HG02884 (cell line): ENCODE measurements around the gene METTL25.

ENCODE experiments used
- ATAC-seq: cut with Tn5 transposase; IDR thresholded peaks from one replicate; pipeline ENCODE4 v1.9.1; 2021; ENCODE audit warnings: mild to moderate bottlenecking, moderate library complexity; ENCODE audit not compliant: unreplicated experiment

METTL25 gene

DNA sequence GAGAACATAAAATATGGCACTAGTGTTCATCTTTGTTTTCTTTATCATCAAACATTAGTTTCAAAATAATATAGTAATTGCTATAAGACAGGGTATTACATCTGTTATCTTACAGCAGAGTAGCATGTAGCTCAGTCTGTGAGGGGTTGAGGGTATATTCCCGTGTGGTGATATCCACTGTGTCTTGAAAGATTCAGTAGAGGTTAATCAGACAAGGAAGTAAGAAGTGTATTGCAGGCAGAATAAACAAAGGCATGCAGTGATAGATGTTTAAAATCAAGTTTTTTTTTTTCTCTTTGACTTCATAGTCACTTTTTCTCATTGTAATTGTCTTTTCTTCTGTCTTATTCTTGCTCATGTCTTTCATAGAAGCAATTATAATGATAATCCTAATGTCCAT is 48.3 kb downstream of the METTL25 start:
- no peak for ATAC-seq

DNA sequence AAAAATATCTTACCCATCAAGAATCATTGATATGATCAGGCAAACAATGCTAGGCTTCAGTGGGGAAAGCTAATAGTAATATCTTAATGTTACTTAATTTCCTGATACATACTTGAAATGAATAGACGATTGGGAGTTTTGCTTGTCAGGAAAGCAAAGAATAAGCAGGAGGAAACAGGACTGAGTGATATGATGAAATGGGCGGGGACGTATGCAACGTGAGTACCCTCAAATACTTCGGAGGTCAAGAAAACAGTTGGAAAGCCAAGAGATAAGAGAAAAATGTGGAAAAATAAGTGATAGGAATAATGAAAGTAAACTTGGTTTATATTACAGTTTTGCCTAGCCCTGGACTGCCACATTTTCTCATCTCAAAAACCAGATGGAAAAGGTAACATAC is 49.2 kb downstream of the METTL25 start:
- ATAC-seq = no peak

DNA sequence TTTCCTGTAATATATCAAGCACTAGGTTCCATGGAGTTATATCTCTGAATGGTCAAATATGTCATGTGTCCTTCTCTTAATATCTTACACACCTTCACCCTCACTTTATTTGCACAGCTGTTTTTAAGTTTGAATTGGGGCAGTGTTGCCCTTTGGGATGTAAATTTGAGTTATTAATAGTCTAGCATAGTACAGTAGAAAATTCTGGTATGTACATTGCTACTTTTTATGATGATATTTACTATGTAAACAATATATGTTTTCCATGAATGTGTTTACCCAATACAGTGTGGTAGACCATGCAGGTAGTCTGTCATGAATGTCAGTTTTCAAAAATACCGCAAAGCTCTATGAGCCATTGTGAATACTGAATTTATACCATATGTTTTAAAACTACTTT is 50.5 kb downstream of the METTL25 start:
- no peak for ATAC-seq

DNA sequence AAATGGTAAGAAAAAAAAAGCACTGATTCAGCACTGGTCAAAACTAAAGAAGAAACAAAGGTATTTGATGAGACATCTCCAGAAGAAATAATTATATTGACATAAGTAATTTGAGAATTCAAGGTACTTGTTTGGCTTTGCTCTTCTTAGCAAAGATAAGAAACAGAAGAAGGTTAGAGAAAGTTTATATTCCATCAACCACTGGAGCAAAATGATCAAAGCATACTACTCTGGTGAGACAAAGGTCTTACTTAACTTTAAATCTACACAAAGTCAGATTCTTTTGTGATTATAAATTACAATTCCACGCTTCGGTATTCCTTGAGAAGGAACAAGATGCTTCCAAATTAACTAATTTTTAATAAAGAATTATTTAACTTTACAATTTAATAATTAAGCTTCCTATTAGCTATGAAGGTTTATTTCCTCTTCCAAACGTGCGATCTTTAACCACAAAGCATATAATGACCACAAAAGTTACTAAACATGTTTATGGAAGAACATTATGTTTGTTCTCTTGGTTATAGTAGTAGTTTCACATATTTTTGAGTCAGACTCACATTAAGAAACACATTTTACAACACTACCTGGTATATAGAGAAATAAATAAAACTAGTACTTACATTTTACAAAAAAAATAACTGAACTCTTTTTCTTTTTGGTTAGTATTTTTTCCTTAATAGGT is 53.4 kb downstream of the METTL25 start:
- no peak for ATAC-seq

DNA sequence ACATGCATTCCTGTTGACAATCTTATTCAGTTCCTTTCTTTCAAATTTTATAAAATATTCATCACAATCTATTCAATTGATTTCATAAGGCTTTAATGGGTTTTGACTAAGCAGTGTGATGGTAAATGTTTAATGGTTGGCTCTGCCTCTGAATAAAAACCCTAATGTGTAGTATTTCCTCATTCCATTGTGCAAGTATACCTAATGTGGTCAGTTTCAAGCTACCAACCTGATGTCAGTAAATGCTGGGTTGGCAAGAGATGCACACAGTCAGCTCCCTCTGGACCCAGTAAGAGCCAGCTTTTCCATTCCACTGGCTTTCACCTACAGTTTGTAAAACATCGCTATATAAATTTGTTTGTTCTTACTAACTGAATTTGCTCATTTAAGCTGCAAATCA is 53.9 kb downstream of the METTL25 start:
- ATAC-seq = no peak

DNA sequence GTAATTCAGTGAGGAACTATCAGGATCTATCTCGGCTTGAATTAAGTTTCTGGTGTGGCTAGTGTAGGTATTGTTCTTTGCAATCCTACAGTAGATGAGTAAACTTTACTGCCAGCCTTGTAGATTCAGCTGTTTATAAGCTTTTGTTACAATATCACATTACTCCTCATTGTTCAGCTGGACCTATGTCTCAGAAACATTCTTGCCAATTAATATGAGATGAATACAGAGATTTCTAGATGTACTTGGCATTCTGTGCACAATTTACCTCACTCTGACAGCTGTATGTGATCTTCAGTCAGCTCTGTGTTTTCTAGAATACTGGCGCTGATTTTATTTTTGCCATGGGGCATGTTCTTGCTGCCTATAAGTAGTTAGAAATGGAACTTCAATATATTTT is 55.7 kb downstream of the METTL25 start:
- ATAC-seq = no peak

DNA sequence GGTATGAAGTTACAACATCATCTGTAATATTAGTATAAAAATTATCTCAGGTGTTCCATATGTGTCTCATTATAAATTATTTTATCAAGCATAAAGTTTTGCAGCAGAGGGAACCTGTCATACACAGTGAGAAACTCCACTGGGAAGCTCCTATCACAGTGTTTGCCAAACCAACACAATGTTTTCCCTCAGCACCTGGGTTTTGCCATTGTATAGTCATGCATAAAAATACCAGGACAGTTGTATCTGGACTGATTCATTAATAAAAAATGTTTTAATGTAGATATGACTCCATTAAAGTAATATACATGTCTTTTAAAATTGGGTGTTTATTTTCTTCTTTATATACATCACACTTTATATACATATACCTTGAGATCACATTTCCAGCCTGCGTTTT is 56.6 kb downstream of the METTL25 start:
- no peak for ATAC-seq

DNA sequence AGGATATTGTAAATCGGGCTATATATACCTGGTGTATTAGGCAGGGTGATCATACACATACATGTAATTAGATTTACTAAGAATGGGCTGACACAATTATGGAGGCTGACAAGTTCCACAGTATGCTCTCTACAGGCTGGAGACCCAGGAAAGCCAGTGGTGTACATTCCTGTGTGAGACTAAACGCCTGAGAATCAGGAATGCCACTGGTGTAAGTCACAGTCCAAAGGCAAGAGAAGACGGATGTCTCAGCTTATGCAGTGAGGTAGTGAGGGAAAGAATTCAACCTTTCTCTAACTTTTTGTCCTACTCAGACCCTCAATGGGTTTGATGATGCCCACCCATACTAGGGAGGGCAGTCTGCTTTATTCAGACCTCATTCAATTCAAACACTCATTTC is 57.1 kb downstream of the METTL25 start:
- no peak for ATAC-seq

DNA sequence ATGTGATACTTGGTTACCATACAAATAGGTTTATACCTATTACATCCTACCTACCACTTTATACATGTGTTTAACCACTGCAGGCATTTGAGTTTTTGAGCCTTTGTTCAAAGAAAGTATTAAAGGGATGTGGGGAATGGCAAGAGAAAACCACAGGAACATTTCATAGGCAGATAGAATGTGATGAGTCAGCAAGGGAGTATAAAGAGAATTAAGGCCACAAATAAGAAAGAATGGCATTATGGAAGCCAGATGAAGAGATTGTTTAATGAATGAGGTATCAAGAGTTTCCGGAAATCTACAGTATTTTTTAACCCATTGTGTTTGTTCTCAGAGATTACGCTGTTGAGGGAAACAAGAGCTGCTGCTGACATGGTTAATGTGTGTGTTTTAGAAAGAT is 66.9 kb downstream of the METTL25 start:
- no peak for ATAC-seq

DNA sequence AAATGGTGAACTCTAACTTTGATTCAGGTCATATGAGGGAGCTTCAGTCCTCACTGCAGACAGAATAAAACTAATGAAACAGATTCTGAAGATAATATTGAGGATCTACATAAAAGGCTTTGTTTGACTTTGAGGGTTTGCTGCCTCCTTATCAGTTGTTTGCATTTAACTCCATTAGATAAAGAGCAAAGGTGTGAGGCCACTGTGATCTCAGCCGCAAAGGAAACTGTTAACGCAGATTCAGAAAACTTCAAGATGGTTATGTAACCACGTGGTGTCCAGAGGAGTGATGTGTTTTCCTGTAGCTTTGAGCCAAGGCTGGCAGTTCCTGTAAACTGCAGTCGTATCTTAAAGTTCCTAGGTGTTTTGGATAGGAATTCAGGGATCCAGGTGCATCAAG is 67.8 kb downstream of the METTL25 start:
- no peak for ATAC-seq

DNA sequence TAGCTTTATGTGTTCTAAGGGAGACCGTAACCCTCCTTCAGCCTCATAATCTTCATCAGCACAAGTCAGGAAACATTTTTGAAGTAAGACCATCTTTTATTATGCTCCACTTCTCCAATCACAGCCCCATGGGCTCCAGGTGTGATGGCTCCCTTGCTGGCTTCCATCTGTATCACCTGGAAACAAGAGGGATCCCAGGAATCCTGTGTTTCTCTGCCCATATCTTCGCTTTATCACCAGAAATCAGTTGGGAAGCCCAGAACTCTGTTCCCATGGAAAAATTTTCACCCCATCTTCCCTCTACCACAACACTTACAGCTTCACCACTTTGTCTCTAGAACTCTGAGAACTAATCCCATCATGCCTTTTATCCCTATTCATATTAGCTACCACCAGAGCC is 68.3 kb downstream of the METTL25 start:
- no peak for ATAC-seq

DNA sequence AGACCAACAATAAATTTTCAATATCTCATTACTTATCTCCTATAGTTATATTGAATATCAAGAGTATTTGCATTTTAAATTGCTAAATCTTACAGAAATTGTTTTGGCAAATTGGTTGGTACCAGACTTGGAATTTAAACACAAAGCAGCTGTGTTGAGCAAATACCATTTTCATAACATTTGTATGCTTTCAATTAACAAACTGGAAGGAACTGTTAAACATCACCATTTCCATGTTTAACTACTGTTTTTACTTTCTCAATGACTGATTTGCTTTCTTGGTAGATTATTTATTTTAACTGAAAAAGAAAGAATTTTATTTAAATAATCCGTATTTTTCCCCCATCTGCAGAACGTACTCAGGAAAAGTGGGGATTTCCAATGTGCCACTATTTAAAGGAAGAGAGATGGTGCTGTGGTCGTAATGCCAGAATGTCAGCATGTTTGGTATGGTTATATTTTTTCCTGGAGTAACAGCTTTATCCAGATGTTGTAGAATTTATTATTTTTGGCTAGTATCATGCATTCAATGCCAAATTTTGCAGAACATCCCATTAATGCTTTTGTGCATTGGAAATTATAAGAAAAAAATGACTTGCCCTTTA is 72.3 kb downstream of the METTL25 start:
- ATAC-seq = no peak

DNA sequence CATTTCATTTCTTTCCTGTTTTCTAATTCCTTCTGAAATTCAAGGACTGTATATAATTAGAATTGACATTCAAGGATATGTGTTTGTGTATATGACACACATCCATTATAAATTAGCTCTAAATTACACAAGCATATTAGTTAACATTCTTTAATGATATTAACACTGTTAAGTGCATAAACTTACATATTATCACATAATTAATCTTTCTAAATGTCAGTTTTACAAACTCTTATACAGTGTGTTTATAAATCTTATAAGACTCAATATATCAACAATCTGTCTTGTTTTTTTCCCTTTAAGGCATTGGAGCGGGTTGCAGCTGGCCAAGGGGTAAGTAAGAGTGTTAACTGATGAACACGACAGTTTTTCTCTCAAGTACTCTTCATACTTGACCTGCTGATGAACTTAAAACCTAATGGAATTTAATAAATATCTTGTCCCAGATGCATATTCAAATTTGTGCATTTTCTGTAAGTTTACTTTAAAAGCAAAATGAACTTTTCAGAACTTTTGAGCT is 76.1 kb downstream of the METTL25 start:
- no peak for ATAC-seq

DNA sequence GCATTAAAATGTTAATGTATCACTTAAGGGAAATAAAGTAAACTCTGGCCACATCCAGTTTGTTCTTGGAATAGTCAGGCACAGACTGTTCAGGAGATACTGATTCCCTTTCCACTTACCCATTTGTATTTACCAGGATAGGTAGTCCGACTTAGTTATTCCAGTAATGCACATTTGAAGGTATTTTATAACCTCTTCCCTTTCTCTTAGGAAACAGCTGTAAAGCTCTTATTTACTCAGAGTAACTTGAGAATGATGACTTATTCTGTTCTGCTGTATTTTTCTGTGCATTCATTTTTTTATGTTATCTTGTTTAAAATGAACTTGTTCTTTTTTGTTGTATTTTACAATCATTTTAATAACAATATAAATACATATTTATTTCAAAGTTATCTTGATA is 78.0 kb downstream of the METTL25 start:
- ATAC-seq = no peak

DNA sequence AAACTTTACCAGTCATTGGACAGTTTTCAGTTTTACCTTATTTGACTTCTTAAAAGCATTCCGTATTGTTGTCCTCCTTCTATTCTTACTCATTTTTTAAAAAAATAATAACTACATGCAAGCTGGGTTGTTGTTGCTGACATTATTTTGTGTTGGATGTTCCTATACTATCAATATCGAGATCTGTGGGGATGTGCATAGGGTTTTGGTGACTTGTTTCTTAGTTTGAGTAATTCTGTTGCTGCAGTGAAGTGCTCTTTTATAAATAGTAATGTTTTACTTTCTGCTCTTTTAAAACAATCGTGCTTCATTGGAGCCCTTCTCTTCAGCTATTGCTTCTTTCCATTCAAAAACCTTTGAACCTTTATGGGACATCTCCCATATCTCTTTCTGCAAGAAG is 79.4 kb downstream of the METTL25 start:
- ATAC-seq = peak; percentile 21

DNA sequence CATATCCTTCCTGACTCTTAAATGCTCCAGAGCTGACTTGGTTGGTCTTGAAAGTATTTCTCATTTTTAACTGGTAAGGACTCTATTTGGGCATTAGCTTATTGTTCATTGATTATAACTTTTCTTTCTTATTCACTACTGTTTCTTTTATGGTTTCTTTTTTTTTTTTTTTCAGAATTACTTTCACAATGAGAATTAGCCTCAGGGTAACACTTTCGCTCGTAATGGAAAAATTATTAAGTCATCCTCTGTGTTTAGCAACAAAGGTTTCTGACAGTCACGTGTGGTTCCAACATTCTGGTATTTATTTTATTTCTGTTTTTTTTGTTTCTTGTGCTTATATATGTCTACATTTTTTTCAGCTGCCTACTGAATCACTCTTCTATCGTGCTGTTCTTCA is 80.0 kb downstream of the METTL25 start:
- ATAC-seq = peak; percentile 57

DNA sequence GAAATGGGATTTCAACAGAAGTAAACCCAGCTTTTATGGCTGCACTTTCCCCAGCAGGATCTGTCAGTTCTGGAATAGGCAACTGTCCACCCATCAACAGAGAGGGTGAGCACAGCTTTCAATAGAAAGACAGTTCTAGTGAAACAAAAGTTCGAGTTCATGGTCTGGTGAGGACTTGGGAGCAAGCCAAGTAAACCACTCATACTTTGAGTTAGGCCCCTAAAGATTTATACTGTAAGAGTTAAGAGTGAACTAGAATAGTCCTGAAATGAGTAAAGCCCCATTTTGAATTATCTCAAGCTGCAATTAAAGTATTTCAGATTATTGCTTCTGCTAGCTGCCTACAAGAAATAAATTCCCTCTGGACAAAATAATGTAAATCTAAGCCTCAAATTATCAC is 82.6 kb downstream of the METTL25 start:
- ATAC-seq = no peak

DNA sequence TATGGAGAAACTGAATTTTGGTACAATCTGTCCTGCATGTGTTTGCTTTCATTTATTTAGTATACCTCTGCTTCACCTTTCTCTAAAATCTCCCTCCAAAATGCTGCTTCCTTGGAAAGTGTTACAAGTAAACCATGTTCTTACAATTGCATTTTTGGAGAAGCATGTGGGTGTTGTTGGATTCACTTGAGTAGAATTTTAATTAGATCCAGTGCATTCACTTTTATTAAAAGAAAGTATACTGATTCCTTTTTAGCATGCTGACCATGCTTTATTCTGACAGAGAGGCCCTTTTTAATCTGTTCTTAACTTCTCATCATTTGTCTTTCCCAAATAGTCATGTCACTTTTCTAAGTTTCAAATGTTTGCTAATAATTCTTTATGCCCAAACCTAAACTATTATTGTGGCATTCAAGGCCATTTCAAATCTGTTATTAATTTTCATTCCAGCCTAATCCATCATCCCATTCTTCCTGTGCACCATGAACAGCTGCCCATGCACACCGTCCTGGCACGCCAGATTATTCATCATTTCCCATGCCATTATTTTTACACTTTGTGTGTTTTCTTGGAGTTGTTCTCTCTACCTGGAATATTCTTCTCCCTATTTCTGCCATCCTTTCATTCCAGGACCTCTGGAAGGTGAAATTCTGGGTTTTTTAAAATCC is 90.7 kb downstream of the METTL25 start:
- no peak for ATAC-seq

DNA sequence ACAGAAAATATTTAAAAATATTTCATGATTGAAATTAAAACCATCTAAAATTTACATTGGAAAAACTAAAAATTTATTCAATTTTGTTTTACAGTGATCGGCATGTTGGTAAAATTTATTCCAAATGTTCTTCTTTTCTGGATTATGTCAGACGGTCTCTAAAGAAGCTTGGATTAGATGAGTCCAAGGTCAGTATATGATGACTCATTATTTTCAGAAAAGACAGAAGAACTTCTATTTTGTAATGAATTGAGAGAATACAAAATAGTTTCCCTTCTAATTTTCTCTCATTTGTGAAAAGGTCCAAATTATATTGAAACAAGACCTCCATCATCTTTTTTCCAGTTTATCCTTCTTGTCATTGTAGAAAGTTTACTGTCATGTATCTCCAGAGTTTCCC is 98.3 kb downstream of the METTL25 start:
- ATAC-seq = no peak

DNA sequence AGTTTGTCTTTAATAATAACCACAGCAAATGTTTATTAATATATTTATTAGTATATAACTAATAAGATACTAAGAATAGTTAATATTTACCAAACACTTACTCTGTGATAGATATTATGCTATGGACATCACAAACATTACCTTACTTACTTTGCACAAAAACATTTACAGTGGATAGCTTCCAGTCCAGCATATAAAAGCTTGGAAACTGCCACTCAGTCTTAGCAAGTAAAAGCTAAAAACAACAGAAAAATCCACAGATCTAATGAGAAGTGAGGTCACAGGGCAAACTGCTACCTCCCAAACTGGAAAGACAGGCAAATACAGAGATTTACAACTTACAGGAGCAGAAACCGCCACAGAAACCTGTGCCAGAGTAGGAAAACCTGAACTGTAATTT is 99.8 kb downstream of the METTL25 start:
- no peak for ATAC-seq

DNA sequence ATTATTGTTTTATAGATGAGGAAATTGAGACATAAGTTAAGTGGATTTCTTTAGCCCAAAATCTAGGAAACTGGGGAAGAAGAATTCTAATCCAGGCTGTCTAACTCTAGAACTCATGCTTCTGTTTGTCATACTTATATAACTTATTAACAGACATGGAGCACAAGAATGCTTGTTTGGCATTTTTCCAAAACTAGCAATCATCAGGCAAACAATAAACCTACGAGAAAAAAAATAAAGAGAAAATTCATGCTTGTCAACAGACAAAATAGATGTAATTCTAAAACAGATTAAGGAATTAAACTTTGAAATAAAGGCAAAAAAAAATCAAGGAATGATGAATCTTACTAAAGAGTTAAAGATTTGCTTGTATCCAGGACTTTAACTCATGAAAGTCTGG is 103.1 kb downstream of the METTL25 start:
- no peak for ATAC-seq

DNA sequence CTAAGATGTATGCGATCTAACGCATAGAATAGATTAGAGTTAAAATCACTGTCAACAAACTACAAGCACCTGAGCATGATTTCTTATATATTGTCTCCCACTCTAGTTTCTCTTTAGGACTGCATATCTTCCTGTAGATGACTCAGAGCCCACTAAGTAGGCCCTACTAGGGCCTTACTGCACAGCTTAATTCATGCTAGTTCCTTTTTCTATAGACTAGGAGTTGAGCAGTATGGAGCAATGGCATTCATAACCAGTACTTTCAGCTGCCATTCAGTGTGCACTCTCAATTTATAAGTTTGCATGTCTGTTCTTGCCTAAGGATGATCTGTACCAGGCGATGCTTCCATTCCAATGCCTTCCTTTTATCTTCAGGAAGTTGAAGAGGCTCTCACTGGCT is 103.5 kb downstream of the METTL25 start:
- ATAC-seq = no peak
